DND-41 (cell line): ENCODE measurements around the gene SAC3D1.

Source experiments
- EZH2 ChIP-seq: IDR thresholded peaks from 3 replicates; pipeline ENCODE4 v1.6.1; 2012; ENCODE audit warnings: borderline replicate concordance, low read depth, mild to moderate bottlenecking, moderate library complexity, low read length, inconsistent platforms; ENCODE audit not compliant: severe bottlenecking
- TF ChIP-seq, protein P1 (sequence below): IDR thresholded peaks from 2 replicates; pipeline ENCODE4 v1.5.1; 2012; ENCODE audit warnings: borderline replicate concordance, low read length, moderate library complexity, mild to moderate bottlenecking; ENCODE audit not compliant: poor library complexity, severe bottlenecking; ENCODE audit errors: extremely low read depth

DNA sequence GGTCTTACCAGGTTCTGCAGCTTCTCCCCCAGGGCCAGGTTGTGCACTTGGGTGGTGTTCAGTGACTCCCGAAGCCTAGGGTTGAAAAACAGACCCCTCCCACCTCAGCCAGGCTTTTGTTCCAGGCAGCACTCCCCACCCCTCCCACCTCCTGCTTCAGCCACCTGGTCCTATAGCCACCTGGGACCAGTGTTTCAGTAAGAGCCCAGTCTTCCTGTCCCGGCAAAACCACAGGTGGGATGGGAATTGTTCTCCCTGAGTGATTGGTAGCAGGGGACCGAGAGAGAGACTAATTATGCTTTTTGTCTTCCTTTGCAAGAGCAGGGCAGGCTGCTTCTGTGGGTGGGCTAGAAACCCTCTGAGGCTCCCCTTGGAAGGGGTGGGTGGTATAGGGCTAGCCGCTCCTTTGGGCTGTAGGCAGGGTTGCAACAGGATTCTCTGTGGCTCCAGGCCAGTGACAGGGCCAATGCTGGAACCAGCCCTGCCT, 25.8 kb downstream of the SAC3D1 start:
- TF ChIP-seq, protein P1, sequence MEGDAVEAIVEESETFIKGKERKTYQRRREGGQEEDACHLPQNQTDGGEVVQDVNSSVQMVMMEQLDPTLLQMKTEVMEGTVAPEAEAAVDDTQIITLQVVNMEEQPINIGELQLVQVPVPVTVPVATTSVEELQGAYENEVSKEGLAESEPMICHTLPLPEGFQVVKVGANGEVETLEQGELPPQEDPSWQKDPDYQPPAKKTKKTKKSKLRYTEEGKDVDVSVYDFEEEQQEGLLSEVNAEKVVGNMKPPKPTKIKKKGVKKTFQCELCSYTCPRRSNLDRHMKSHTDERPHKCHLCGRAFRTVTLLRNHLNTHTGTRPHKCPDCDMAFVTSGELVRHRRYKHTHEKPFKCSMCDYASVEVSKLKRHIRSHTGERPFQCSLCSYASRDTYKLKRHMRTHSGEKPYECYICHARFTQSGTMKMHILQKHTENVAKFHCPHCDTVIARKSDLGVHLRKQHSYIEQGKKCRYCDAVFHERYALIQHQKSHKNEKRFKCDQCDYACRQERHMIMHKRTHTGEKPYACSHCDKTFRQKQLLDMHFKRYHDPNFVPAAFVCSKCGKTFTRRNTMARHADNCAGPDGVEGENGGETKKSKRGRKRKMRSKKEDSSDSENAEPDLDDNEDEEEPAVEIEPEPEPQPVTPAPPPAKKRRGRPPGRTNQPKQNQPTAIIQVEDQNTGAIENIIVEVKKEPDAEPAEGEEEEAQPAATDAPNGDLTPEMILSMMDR: no peak
- no peak for TF ChIP-seq EZH2
